SH-SY5Y (cell line): ENCODE results near the gene SEL1L3.

Experiments used
- GATA2 ChIP-seq: IDR thresholded peaks from 2 replicates; pipeline ENCODE4 v1.6.1; 2011; ENCODE audit warnings: mild to moderate bottlenecking, low read depth, low read length
- GATA3 ChIP-seq: IDR thresholded peaks from 2 replicates; pipeline ENCODE4 v1.6.1; 2011; ENCODE audit warnings: low read depth, mild to moderate bottlenecking, low read length, moderate library complexity

DNA sequence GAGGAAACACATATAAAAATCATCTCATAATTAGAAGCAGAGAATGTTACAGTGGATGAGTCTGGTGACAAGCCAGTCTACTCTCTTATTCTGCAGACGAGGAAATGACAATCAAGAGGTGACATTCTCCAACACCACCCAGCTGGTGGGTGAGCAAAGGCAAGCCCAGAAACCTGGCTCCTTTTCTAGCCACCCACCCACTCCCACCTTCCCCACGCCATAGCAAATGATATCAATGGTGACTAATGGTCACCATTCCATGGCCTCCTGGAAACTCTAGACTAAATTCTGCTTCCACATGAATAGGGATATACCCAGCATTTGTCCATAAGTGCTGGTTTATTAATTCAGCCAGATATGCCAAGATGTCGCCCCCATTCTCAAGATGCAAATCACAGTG is 10.7 kb downstream of the SEL1L3 start:
- TF ChIP-seq GATA2 (no peak), GATA3 (no peak)
